ENCODE data around the gene MBD5.

MBD5 gene

DNA sequence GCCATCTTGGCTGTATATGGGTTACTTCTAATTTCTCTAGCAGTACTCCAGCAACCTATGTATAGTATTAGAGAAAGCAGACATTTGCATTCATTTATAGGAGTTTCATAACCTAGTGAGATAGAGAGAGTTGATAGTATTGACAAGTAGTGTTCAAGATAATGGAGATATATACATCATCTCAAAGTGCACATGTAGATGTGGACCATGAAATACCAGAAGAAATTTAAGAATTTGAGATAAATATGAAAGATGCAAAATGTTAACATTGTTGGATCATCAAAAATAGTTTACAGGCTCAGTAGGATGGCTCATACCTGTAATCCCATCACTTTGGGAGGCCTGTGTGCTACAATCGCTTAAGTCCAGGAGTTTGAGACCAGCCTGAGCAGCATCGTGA, 243.0 kb downstream of the MBD5 start:
- Histone ChIP-seq H3K36me3 (ENCODE audit: control insufficient read depth, low read depth, low read length) (no peaks in the 10 kb centered on the region), H3K9me3 (ENCODE audit: control insufficient read depth, low read depth, low read length) (peaks cover 10% of the 10 kb centered on the region), H3K27me3 (ENCODE audit: control insufficient read depth, insufficient read depth, low read length) (no peaks in the 10 kb centered on the region), H3K27ac (ENCODE audit: low read length) (no peak overlapping the region), H3K4me1 (ENCODE audit: control insufficient read depth, low read depth, low read length) (no peaks in the 10 kb centered on the region), H3K4me3 (ENCODE audit: low read length) (no peak overlapping the region), H3K9ac (ENCODE audit: low read length) (no peak overlapping the region)

- no peak overlapping the region for H3K9ac ChIP-seq (ENCODE audit: low read length)
- H3K4me3 ChIP-seq (ENCODE audit: low read length) = no peak overlapping the region
- H3K4me1 ChIP-seq (ENCODE audit: control insufficient read depth, low read depth, low read length) = no peaks in the 10 kb centered on the region
- H3K27me3 ChIP-seq (ENCODE audit: control insufficient read depth, insufficient read depth, low read length) = no peaks in the 10 kb centered on the region
- no peak overlapping the region for H3K27ac ChIP-seq (ENCODE audit: low read length)
- no peaks in the 10 kb centered on the region for H3K9me3 ChIP-seq (ENCODE audit: control insufficient read depth, low read depth, low read length)
- H3K36me3 ChIP-seq (ENCODE audit: control insufficient read depth, low read depth, low read length) = no peaks in the 10 kb centered on the region
These were observed 252.3 kb downstream of the MBD5 start for GRCh38 chr2:148273158-148273691.

DNA sequence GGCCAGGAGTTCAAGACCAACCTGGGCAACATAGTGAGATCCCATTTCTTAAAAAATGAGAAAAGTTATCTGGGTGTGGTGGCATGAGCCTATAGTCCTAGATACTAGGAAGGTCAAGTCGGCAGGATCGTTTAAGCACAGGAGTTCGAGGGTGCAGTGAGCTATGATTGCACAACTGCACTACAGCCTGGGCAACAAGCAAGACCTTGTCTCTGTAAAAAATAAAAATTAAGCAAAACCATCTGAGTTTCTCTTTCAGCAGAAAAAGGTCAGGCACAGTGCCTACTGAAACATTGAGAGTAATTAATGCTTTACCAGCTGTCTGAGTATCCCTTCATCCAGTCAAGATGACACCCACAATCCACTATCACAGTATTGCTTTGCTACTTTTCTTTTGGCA, 258.3 kb downstream of the MBD5 start:
- Histone ChIP-seq H3K4me1 (ENCODE audit: control insufficient read depth, low read depth, low read length) (peaks cover 4% of the 10 kb centered on the region), H3K9me3 (ENCODE audit: control insufficient read depth, low read depth, low read length) (no peaks in the 10 kb centered on the region), H3K27ac (ENCODE audit: low read length) (no peak overlapping the region), H3K36me3 (ENCODE audit: control insufficient read depth, low read depth, low read length) (no peaks in the 10 kb centered on the region), H3K9ac (ENCODE audit: low read length) (no peak overlapping the region), H3K27me3 (ENCODE audit: control insufficient read depth, insufficient read depth, low read length) (no peaks in the 10 kb centered on the region), H3K4me3 (ENCODE audit: low read length) (no peak overlapping the region)

DNA sequence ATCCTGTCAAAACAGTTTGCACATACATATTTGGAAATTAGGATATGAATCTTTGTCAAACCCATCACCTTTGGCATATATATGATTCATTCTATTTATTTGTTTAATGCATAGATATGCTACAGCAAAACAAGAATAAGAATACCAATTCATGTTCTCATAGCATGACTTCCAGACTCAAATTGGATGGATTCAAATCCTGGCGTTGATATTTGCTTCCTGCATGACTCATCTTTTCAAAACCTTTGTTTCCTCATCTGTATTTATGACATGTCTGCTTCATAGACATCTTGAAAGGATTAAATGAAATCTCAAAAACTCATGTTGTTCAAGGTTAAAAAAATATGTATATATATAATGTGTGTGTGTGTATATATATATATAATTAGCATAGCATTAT, 261.3 kb downstream of the MBD5 start:
- no peaks in the 10 kb centered on the region for H3K36me3 ChIP-seq (ENCODE audit: control insufficient read depth, low read depth, low read length)
- H3K4me3 ChIP-seq (ENCODE audit: low read length) = no peak overlapping the region
- H3K9ac ChIP-seq (ENCODE audit: low read length) = no peak overlapping the region
- no peaks in the 10 kb centered on the region for H3K9me3 ChIP-seq (ENCODE audit: control insufficient read depth, low read depth, low read length)
- no peak overlapping the region for H3K27ac ChIP-seq (ENCODE audit: low read length)
- peaks cover 4% of the 10 kb centered on the region for H3K4me1 ChIP-seq (ENCODE audit: control insufficient read depth, low read depth, low read length)
- no peaks in the 10 kb centered on the region for H3K27me3 ChIP-seq (ENCODE audit: control insufficient read depth, insufficient read depth, low read length)

GRCh38 chr2:148292431-148292830, 271.5 kb downstream of the MBD5 start:
- Histone ChIP-seq H3K9me3 (ENCODE audit: control insufficient read depth, low read depth, low read length) (no peaks in the 10 kb centered on the region), H3K4me1 (ENCODE audit: control insufficient read depth, low read depth, low read length) (no peaks in the 10 kb centered on the region), H3K27ac (ENCODE audit: low read length) (no peak overlapping the region), H3K9ac (ENCODE audit: low read length) (no peak overlapping the region), H3K4me3 (ENCODE audit: low read length) (no peak overlapping the region), H3K36me3 (ENCODE audit: control insufficient read depth, low read depth, low read length) (no peaks in the 10 kb centered on the region), H3K27me3 (ENCODE audit: control insufficient read depth, insufficient read depth, low read length) (no peaks in the 10 kb centered on the region)

- Histone ChIP-seq H3K4me3 (ENCODE audit: low read length) (no peak overlapping the region), H3K36me3 (ENCODE audit: control insufficient read depth, low read depth, low read length) (no peaks in the 10 kb centered on the region)
These were observed 277.3 kb downstream of the MBD5 start for GRCh38 chr2:148298196-148298595.

GRCh38 chr2:148299616-148300015, 278.7 kb downstream of the MBD5 start:
- Histone ChIP-seq H3K4me3 (ENCODE audit: low read length) (no peak overlapping the region), H3K9ac (ENCODE audit: low read length) (no peak overlapping the region), H3K9me3 (ENCODE audit: control insufficient read depth, low read depth, low read length) (no peaks in the 10 kb centered on the region), H3K4me1 (ENCODE audit: control insufficient read depth, low read depth, low read length) (peaks cover 27% of the 10 kb centered on the region), H3K27ac (ENCODE audit: low read length) (no peak overlapping the region), H3K27me3 (ENCODE audit: control insufficient read depth, insufficient read depth, low read length) (no peaks in the 10 kb centered on the region), H3K36me3 (ENCODE audit: control insufficient read depth, low read depth, low read length) (no peaks in the 10 kb centered on the region)

More at GRCh38 chr2:148298196-148298595, 277.3 kb downstream of the MBD5 start:
- no peak overlapping the region for H3K9ac ChIP-seq (ENCODE audit: low read length)
- no peaks in the 10 kb centered on the region for H3K27me3 ChIP-seq (ENCODE audit: control insufficient read depth, insufficient read depth, low read length)
- H3K27ac ChIP-seq (ENCODE audit: low read length) = no peak overlapping the region
- H3K4me1 ChIP-seq (ENCODE audit: control insufficient read depth, low read depth, low read length) = peaks cover 15% of the 10 kb centered on the region
- no peaks in the 10 kb centered on the region for H3K9me3 ChIP-seq (ENCODE audit: control insufficient read depth, low read depth, low read length)

GRCh38 chr2:148300544-148300943, 279.7 kb downstream of the MBD5 start:
- H3K4me3 ChIP-seq (ENCODE audit: low read length) = no peak overlapping the region
- H3K36me3 ChIP-seq (ENCODE audit: control insufficient read depth, low read depth, low read length) = no peaks in the 10 kb centered on the region
- H3K27ac ChIP-seq (ENCODE audit: low read length) = no peak overlapping the region
- no peaks in the 10 kb centered on the region for H3K27me3 ChIP-seq (ENCODE audit: control insufficient read depth, insufficient read depth, low read length)
- no peak overlapping the region for H3K9ac ChIP-seq (ENCODE audit: low read length)
- no peaks in the 10 kb centered on the region for H3K9me3 ChIP-seq (ENCODE audit: control insufficient read depth, low read depth, low read length)
- peaks cover 33% of the 10 kb centered on the region for H3K4me1 ChIP-seq (ENCODE audit: control insufficient read depth, low read depth, low read length)

- H3K4me3 ChIP-seq (ENCODE audit: low read length) = no peak overlapping the region
- no peak overlapping the region for H3K9ac ChIP-seq (ENCODE audit: low read length)
- H3K36me3 ChIP-seq (ENCODE audit: control insufficient read depth, low read depth, low read length) = no peaks in the 10 kb centered on the region
- H3K4me1 ChIP-seq (ENCODE audit: control insufficient read depth, low read depth, low read length) = peaks cover 41% of the 10 kb centered on the region
- no peak overlapping the region for H3K27ac ChIP-seq (ENCODE audit: low read length)
- no peaks in the 10 kb centered on the region for H3K9me3 ChIP-seq (ENCODE audit: control insufficient read depth, low read depth, low read length)
- H3K27me3 ChIP-seq (ENCODE audit: control insufficient read depth, insufficient read depth, low read length) = no peaks in the 10 kb centered on the region
These were observed 280.5 kb downstream of the MBD5 start for GRCh38 chr2:148301362-148301761.

DNA sequence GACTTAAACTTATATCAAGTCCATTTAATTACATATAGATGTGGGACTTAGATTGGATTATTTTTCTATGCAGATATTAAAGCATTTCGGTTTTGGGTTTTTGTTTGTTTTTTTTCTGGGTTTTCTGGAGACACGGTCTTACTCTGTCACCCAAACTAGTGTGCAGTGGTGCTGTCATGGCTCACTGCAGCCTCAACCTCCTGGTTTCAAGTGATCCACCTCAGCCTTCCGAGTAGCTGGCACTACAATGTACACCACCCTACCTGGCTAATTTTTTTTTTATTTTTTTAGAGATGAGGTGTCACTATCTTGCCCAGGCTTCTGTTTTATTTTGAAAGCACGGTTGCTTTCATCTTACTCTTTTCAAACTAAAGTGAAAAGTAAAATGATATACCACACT, 281.6 kb downstream of the MBD5 start:
- Histone ChIP-seq H3K9ac (ENCODE audit: low read length) (no peak overlapping the region), H3K27me3 (ENCODE audit: control insufficient read depth, insufficient read depth, low read length) (no peaks in the 10 kb centered on the region), H3K4me1 (ENCODE audit: control insufficient read depth, low read depth, low read length) (peaks cover 50% of the 10 kb centered on the region), H3K36me3 (ENCODE audit: control insufficient read depth, low read depth, low read length) (no peaks in the 10 kb centered on the region), H3K27ac (ENCODE audit: low read length) (no peak overlapping the region), H3K9me3 (ENCODE audit: control insufficient read depth, low read depth, low read length) (no peaks in the 10 kb centered on the region), H3K4me3 (ENCODE audit: low read length) (no peak overlapping the region)

GRCh38 chr2:148303161-148303560, 282.3 kb downstream of the MBD5 start:
- peaks cover 50% of the 10 kb centered on the region for H3K4me1 ChIP-seq (ENCODE audit: control insufficient read depth, low read depth, low read length)
- H3K9ac ChIP-seq (ENCODE audit: low read length) = peak overlapping the region; percentile 44
- H3K36me3 ChIP-seq (ENCODE audit: control insufficient read depth, low read depth, low read length) = no peaks in the 10 kb centered on the region
- no peaks in the 10 kb centered on the region for H3K27me3 ChIP-seq (ENCODE audit: control insufficient read depth, insufficient read depth, low read length)
- H3K4me3 ChIP-seq (ENCODE audit: low read length) = peak overlapping the region; percentile 30
- H3K9me3 ChIP-seq (ENCODE audit: control insufficient read depth, low read depth, low read length) = no peaks in the 10 kb centered on the region
- H3K27ac ChIP-seq (ENCODE audit: low read length) = no peak overlapping the region

GRCh38 chr2:148305476-148305875, 284.6 kb downstream of the MBD5 start:
- H3K27me3 ChIP-seq (ENCODE audit: control insufficient read depth, insufficient read depth, low read length) = no peaks in the 10 kb centered on the region
- no peak overlapping the region for H3K9ac ChIP-seq (ENCODE audit: low read length)
- H3K9me3 ChIP-seq (ENCODE audit: control insufficient read depth, low read depth, low read length) = no peaks in the 10 kb centered on the region
- H3K4me3 ChIP-seq (ENCODE audit: low read length) = no peak overlapping the region
- H3K36me3 ChIP-seq (ENCODE audit: control insufficient read depth, low read depth, low read length) = no peaks in the 10 kb centered on the region
- no peak overlapping the region for H3K27ac ChIP-seq (ENCODE audit: low read length)
- peaks cover 50% of the 10 kb centered on the region for H3K4me1 ChIP-seq (ENCODE audit: control insufficient read depth, low read depth, low read length)
